ENCODE results near the gene SYNGR2. TPM values are rescaled to one million over a fixed set of nuclear protein-coding genes. Genes with fewer than 3 reads are reported as not detected.
"Not testable (repeated sequence)": the region's sequence is repeated elsewhere in the genome, so short reads cannot be mapped to it uniquely, and the experiment has no call there.

SYNGR2 gene
- total RNA-seq, 2 experiments from 2014 or later, result 79.1 to 89.2 TPM

- ATAC-seq, result no peak
- Mint-ChIP-seq H3K4me3 (no peak overlapping the region), H3K27me3 (no peaks in the 10 kb centered on the region), H3K4me1 (peaks cover 10% of the 10 kb centered on the region), H3K36me3 (ENCODE audit: low read depth) (no peaks in the 10 kb centered on the region), H3K9me3 (ENCODE audit: low read depth) (no peaks in the 10 kb centered on the region), H3K27ac (no peak overlapping the region)
- intact Hi-C loops (cut with DNase I, micrococcal nuclease), result no loop called here
- ChIA-PET POLR2A (interaction anchor here (0.5 to 0.9 kb wide), 2 partner anchors 11 to 190 kb away, joined by 3 read pairs; no protein-coding TSS in a partner anchor), CTCF (interaction anchor here (1.7 to 2.6 kb wide), 3 partner anchors 12 to 79 kb away, joined by 4 to 8 read pairs (median 7); no protein-coding TSS in a partner anchor)
- DNase-seq, result no peak
Measured at GRCh38 chr17:78163881-78164747, 4.3 kb upstream of the SYNGR2 start.

- intact Hi-C loops (cut with DNase I, micrococcal nuclease), result loop anchor here in 1 of 2 experiments (5.0 kb wide), 1 partner anchor 33 kb away; the partner anchor contains the start of gene TMC8
- DNase-seq (no peak), ATAC-seq (no peak)
- no peaks in the 10 kb centered on the region for H3K27me3 Mint-ChIP-seq
- H3K27ac Mint-ChIP-seq, result no peak overlapping the region
- H3K36me3 Mint-ChIP-seq (ENCODE audit: low read depth), result no peaks in the 10 kb centered on the region
- H3K4me1 Mint-ChIP-seq, result peaks cover 6% of the 10 kb centered on the region
- CTCF ChIA-PET, result interaction anchor here (1.7 kb wide), 1 partner anchor 30 kb away, joined by 4 read pairs; no protein-coding TSS in a partner anchor
- no peaks in the 10 kb centered on the region for H3K9me3 Mint-ChIP-seq (ENCODE audit: low read depth)
- POLR2A ChIA-PET, result interaction anchor here (0.9 kb wide), 1 partner anchor 10 kb away, joined by 3 read pairs; no protein-coding TSS in a partner anchor
- H3K4me3 Mint-ChIP-seq, result no peak overlapping the region
Measured at GRCh38 chr17:78164748-78165607, 3.4 kb upstream of the SYNGR2 start.

GRCh38 chr17:78166416-78166815 is 2.0 kb upstream of the SYNGR2 start:
- Mint-ChIP-seq H3K27me3 (no peaks in the 10 kb centered on the region), H3K4me3 (no peak overlapping the region), H3K36me3 (ENCODE audit: low read depth) (peaks cover 9% of the 10 kb centered on the region), H3K4me1 (peaks cover 15% of the 10 kb centered on the region), H3K9me3 (ENCODE audit: low read depth) (no peaks in the 10 kb centered on the region), H3K27ac (no peak overlapping the region)
- ChIA-PET POLR2A (no interaction called here), CTCF (interaction anchor here (0.7 kb wide), 1 partner anchor 37 kb away, joined by 3 read pairs; no protein-coding TSS in a partner anchor)
- no peak for ATAC-seq
- no peak for DNase-seq
- intact Hi-C loops (cut with DNase I, micrococcal nuclease), result loop anchor here in 1 of 2 experiments (5.0 kb wide), 1 partner anchor 34 kb away; the partner anchor contains the start of gene TMC8

- DNase-seq (peak; percentile 78), ATAC-seq (peak; percentile 36)
- Mint-ChIP-seq H3K4me3 (peak overlapping the region; percentile 71), H3K9me3 (ENCODE audit: low read depth) (no peaks in the 10 kb centered on the region), H3K4me1 (peaks cover 42% of the 10 kb centered on the region), H3K36me3 (ENCODE audit: low read depth) (peaks cover 34% of the 10 kb centered on the region), H3K27ac (peak overlapping the region; percentile 55), H3K27me3 (no peaks in the 10 kb centered on the region)
- ChIA-PET POLR2A (no interaction called here), CTCF (interaction anchor here (0.6 to 2.0 kb wide), 3 partner anchors 54 to 84 kb away, joined by 3 to 5 read pairs (median 3); no protein-coding TSS in a partner anchor)
- intact Hi-C loops (cut with DNase I, micrococcal nuclease), result loop anchor here (1.0 to 5.0 kb wide), 8 partner anchors 18 to 56 kb away; partner anchors contain the start of genes AFMID (in 2 of the 2), TK1 (in 2 of the 2), BIRC5 (in 1 of the 2) and TMC6 (in 1 of the 2)
Measured at GRCh38 chr17:78168903-78169793, 767 bp downstream of the SYNGR2 start.

GRCh38 chr17:78170692-78171590 is 2.6 kb downstream of the SYNGR2 start:
- Mint-ChIP-seq H3K4me3 (peak overlapping the region; percentile 11), H3K36me3 (ENCODE audit: low read depth) (peaks cover 45% of the 10 kb centered on the region), H3K4me1 (peaks cover 48% of the 10 kb centered on the region), H3K9me3 (ENCODE audit: low read depth) (no peaks in the 10 kb centered on the region), H3K27ac (peak overlapping the region; percentile 81), H3K27me3 (no peaks in the 10 kb centered on the region)
- ChIA-PET POLR2A (interaction anchor here (0.6 to 1.1 kb wide), 3 partner anchors 9 to 43 kb away, joined by 3 to 7 read pairs (median 3); no protein-coding TSS in a partner anchor), CTCF (interaction anchor here (0.8 to 2.0 kb wide), 2 partner anchors 18 to 86 kb away, joined by 3 to 5 read pairs; no protein-coding TSS in a partner anchor)
- no peak for DNase-seq
- ATAC-seq, result no peak
- intact Hi-C loops (cut with DNase I, micrococcal nuclease), result no loop called here

- H3K27me3 Mint-ChIP-seq; DNase-seq; H3K4me3 Mint-ChIP-seq; CTCF ChIA-PET; intact Hi-C loops (cut with DNase I, micrococcal nuclease); ATAC-seq; H3K9me3 Mint-ChIP-seq (ENCODE audit: low read depth): not testable (repeated sequence)
- POLR2A ChIA-PET, result interaction anchor here (0.6 to 1.1 kb wide), 5 partner anchors 10 to 795 kb away, joined by 3 to 7 read pairs (median 3); no protein-coding TSS in a partner anchor
- Mint-ChIP-seq H3K4me1 (peaks cover 53% of the 10 kb centered on the region), H3K36me3 (ENCODE audit: low read depth) (peaks cover 46% of the 10 kb centered on the region), H3K27ac (peak overlapping the region; percentile 81)
Measured at GRCh38 chr17:78171591-78172248, 3.3 kb downstream of the SYNGR2 start.

GRCh38 chr17:78172249-78173051 is 4.1 kb downstream of the SYNGR2 start:
- ATAC-seq (no peak), DNase-seq (no peak)
- Mint-ChIP-seq H3K4me1 (peaks cover 57% of the 10 kb centered on the region), H3K27me3 (no peaks in the 10 kb centered on the region), H3K36me3 (ENCODE audit: low read depth) (peaks cover 46% of the 10 kb centered on the region), H3K27ac (peak overlapping the region; percentile 81), H3K9me3 (ENCODE audit: low read depth) (no peaks in the 10 kb centered on the region), H3K4me3 (no peak overlapping the region)
- POLR2A ChIA-PET, result interaction anchor here (0.6 to 1.1 kb wide), 4 partner anchors 10 to 796 kb away, joined by 3 to 7 read pairs (median 3); no protein-coding TSS in a partner anchor
- CTCF ChIA-PET, result no interaction called here
- intact Hi-C loops (cut with DNase I, micrococcal nuclease), result no loop called here

GRCh38 chr17:78173097-78173715 is 4.8 kb downstream of the SYNGR2 start:
- POLR2A ChIA-PET, result no interaction called here
- Mint-ChIP-seq H3K27me3 (no peaks in the 10 kb centered on the region), H3K4me1 (peaks cover 57% of the 10 kb centered on the region), H3K36me3 (ENCODE audit: low read depth) (peaks cover 46% of the 10 kb centered on the region), H3K27ac (peak overlapping the region; percentile 81), H3K9me3 (ENCODE audit: low read depth) (no peaks in the 10 kb centered on the region), H3K4me3 (no peak overlapping the region)
- peak; percentile 36 for DNase-seq
- intact Hi-C loops (cut with DNase I, micrococcal nuclease), result no loop called here
- CTCF ChIA-PET, result interaction anchor here (1.4 kb wide), 1 partner anchor 60 kb away, joined by 3 read pairs; no protein-coding TSS in a partner anchor
- ATAC-seq, result peak; percentile 44
